ENCODE measurements around the gene VPS13D.
"Not testable (repeated sequence)": the region's sequence is repeated elsewhere in the genome, so short reads cannot be mapped to it uniquely, and the experiment has no call there.

Gene VPS13D

DNA sequence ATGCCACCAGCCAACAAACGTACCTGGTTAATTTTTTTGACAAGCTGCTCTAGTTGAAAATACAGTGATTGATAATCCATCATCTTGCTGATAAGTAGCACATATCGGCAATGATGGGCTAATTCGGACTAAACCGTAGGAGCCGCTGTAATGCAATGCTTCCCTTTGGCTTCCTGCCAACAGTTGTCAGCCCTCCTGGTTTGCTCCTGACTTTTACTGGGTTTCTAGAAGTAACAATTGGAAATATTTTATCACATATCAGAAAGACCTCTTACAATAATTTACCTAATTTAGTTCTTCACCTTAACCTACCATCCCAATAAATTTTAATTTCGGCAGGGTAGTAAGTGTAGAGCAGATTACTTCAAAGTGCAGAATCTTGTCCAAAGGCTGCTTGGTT, 239.7 kb downstream of the VPS13D start:
- no peak for DNase-seq (ENCODE audit: low spot score)

GRCh38 chr1:12469990-12470389, 240.2 kb downstream of the VPS13D start:
- DNase-seq (ENCODE audit: low spot score): no peak

DNA sequence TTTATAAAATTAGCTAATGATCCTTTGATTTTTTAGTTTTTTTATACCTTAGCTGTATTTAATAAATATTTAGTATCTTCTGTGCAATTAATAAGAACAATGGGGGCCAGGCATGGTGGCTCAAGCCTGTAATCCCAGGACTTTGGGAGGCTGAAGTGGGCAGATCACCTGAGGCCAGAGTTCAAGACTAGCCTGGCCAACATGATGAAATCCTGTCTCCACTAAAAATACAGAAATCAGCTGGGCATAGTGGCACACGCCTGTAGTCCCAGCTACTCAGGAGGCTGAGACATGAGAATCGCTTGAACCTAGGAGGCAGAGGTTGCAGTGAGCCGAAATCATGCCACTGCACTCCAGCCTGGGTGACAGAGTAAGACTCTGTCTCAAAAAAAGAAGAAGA, 241.1 kb downstream of the VPS13D start:
- DNase-seq (ENCODE audit: low spot score): not testable (repeated sequence)

- no peak for DNase-seq (ENCODE audit: low spot score)
Measured at GRCh38 chr1:12472156-12472797, 242.4 kb downstream of the VPS13D start.

GRCh38 chr1:12472798-12473551, 243.1 kb downstream of the VPS13D start:
- no peak for DNase-seq (ENCODE audit: low spot score)

DNA sequence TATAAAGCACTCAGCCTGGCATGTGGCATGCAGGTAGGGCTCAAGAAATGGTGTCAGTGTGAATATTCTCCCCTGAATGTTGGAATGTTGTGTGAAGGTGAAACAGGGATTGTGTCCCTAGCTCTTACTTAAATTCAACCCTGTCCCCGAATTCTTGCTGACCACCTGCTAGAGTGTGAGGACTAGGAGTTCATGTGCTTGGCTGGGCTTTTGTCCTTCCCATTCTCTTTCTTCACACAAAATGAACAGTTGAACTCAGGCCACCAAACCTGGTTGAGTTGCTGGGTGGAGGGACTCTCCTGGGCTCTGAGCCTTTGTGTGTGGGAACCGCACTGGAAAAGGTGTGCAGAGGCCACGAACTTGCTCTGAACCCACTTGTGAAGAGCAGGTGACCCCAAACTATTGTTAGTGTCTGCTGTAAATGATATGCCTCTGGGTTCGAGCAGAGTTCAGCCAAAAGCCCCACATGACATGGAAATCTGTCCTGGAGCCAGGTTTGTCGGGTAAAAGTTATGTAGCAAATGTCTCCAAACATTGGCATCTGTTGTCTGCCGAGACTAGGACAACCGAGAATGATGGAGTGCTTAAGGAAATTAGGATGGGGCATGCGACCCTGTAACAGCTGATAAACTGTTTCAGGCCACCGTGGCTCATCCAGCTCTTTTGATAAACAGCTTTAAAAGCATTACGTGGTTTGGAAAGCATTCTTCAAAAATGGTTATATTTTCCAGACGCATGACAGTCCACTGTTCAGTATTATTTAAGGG, 243.9 kb downstream of the VPS13D start:
- DNase-seq (ENCODE audit: low spot score): no peak

GRCh38 chr1:12475101-12475500, 245.3 kb downstream of the VPS13D start:
- DNase-seq (ENCODE audit: low spot score): no peak

GRCh38 chr1:12475530-12475934, 245.7 kb downstream of the VPS13D start:
- DNase-seq (ENCODE audit: low spot score): no peak

- DNase-seq (ENCODE audit: low spot score): no peak
Measured at GRCh38 chr1:12475947-12476346, 246.1 kb downstream of the VPS13D start.

DNA sequence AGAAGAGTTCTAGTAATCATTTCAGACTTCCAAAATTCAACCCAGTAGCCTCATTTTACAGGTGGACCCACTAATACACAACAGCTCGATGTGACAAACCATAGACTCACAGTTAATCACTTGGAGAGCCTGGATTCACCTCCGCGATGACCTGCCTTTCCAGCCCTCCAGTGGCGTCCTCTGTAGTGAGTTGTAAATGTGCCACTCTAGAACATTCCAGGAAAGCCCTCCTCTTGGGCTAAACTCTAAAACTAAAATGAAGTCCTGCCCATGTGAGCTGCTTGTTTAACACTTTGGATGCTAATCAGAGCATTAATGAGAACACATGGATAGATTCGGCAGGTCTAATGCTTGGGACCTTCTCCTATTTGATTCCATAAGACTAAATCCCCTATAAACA, 247.5 kb downstream of the VPS13D start:
- DNase-seq (ENCODE audit: low spot score): no peak

DNA sequence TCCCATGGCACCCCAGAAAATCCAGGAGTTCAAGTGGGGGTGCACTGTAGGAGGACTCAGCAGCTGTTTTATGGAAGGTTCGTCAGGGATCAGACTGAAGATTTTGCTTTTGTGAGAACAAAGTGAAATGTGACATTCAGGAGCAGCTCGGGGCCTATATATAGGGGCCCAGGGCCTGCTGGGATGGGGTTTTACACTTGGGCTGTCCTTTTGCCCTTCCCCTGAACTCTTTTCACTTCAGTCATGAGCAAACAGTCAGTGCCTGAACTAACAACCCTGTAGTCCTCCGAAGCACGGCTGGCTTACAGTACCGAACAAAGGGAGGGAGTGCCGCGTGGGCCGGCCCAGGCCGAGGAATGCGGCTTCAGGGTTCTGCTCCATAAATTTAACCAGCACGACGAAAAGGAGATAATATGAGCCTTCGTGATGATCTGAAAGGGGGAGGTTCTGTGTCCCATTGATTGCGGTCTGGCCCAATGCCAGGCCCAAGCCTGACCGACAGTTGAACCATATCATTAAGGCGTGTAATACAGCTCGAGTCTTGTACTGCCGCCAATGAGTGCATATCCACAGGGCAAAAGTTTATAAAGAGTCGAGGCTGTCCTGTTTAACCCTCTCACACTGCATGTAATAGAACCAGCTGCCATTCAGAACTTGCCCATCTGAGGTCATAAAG, 248.2 kb downstream of the VPS13D start:
- DNase-seq (ENCODE audit: low spot score): peak; percentile 51

DNA sequence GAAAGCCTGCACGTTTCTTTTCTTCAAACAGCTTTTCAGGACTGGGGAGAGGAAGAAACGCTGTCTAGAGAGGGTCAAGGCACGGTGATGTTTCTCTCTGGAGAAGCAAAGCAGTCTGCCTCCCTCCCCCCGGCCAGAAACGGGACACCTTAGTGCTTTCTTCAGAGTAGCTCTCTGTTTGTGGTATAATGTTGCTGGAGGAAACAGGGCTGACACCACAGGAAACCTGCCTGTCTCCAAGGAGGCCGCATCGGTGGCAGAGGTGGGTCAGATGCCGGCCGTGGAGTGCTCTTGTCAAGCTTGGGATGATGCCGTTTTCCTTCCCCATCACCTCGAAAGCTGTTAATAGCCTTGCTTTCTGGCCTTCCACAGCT, 248.8 kb downstream of the VPS13D start:
- no peak for DNase-seq (ENCODE audit: low spot score)

DNA sequence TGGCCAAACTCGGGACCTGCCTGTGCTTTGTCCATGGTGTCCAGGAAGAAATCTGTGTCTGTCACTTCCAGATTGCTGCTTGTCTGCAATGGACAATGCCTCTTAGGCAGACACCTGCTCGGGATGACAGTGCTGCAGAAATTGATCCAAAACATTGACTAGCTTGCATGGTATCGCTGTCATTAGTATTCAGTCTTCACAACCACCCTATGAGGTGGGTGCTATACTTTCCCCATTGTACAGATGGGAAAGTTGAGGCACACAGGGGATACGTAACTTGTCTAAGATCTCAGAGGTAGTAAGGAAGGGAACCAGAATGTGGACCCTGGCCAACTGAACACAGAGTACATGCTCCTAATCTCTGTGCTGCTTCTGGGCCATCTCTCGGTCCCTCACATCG, 249.5 kb downstream of the VPS13D start:
- no peak for DNase-seq (ENCODE audit: low spot score)

DNA sequence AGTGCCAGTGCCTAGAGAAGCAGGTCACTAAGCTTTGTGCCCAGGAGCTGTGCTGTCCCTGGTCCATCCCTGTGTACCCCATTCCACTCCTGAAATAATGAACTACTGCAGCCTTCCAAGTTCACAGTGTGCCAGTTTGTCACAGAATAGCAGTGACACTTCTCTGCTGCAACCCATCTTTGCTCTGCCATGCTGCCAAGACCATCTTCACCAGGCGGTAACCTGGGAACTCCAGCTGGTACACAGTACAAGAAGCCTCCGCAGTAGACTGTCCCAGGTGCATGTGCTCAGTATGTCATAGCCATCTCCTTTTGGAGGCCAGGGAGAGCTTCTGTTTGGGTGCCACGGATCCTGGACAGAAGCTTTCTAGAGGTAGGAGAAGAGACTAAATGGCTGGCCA, 250.2 kb downstream of the VPS13D start:
- no peak for DNase-seq (ENCODE audit: low spot score)

- DNase-seq (ENCODE audit: low spot score): no peak
Measured at GRCh38 chr1:12480748-12481362, 251.0 kb downstream of the VPS13D start.

DNA sequence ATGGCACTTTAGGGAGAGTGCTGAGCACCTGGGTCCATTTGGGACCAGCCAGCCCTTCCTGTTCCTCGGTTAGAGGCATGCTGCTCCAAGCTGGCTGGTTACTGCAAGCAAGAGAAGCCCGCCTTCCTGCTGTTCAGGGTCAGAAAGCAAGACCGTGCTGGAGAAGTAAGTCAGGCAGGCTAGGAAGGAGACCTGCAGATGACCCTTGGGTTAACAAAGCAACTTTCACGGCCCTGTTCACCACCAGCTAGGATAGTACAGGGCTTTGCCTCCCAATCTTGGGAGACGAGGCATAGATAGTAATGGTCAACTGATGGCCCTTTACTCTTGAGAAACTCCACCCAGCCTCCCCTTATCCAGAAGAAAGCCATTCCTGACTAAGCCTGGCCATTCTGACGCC, 252.1 kb downstream of the VPS13D start:
- DNase-seq (ENCODE audit: low spot score): no peak

- no peak for DNase-seq (ENCODE audit: low spot score)
Measured at GRCh38 chr1:12482988-12483387, 253.2 kb downstream of the VPS13D start.

DNA sequence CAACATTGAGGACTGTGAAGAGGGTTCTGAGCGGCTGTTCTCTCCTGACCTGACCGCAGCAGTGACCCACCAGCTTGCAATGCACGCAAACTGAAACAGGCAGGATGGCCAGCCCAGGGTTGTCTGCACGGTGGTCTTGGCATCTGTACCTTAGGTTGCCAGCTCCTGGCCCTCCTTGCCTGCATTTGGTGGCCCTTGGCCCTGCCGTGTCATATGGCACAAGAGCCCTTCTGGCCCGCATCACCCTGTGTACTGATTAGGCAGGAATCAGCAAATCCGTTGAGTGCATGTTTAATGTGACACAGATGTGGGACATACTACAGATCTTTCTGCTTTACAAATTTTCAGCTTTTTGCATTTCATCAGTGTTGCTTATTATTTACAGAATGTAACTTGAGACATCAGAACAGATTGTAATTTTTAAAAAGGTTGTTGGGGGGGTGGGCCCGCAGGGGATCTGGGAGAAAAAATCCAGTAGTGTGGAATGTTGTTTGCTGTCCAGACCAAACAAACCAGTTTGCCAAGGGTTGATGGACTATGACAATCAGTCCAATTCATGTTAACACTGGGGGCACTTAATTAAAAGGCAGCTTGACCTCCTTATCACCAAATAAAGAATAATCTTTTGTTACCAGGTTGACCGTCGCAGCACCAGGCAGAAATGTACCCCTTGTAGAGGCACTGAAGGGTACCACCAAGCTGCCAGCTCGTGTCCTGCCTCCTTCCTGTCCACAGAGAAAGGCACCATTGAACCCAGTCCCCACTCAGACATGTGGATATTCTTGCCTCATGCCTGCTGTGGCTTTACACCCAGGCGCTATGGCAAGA, 255.6 kb downstream of the VPS13D start:
- DNase-seq (ENCODE audit: low spot score): no peak

DNA sequence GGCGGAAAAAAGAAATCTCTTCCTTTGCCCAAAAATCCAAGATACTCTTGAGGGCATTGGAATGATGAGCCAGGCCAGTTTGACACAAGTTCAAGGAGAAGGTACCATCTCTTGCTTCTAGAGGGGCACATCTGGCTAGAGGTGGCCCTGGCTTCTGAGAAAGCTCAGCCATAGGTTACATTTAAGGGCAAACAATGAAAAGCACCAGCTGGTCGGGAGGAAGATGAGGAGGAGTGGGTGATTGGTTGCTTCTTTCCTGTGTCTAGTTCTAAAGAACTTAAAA, 256.2 kb downstream of the VPS13D start:
- DNase-seq (ENCODE audit: low spot score): no peak

DNA sequence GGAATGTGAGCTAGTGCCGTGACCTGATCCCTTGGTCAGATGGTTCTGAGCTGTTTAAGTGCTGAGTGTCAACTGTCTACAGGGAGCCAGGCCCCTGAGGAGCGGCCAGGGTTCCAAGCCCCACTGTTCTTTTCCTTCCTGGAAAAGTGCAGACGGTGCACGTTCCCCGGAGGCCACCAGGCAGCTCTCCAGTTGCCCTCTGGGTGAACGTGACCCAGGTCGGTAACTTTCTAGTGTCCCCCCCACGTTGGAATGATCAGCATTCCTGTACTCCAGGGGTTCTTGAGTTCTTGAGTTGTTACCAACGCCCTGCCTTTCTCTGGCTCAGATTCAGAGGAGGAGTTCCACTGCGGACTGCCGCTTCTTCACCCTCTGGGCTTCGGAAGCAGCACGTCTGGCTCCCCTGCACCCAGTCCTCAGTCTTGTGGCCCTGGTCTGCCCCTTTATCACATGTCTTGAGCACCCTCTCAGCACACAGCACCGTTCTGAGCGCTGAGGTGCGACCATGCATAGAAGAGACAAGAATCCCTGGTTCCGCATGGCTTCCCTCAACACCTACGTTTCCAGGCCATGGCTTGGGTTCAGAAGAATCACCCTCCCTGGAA, 256.7 kb downstream of the VPS13D start:
- no peak for DNase-seq (ENCODE audit: low spot score)

DNA sequence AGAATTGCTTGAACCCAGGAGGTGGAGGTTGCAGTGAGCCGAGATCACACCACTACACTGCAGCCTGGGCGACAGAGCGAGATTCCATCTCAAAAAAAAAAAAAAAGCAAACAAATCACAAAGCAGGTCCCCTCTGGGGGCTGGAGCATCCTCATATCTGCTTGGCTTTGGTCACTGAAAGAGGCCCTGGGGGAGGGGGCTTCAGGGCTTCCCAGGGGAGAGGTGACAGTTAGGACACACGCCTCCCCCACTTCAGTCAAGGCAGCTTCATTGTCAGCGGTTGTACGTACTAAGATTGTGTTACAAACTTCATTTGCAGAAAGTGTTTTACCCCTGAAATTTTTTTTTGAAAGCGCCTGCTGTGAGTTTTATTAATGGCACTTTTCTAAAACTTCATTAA, 257.7 kb downstream of the VPS13D start:
- DNase-seq (ENCODE audit: low spot score): no peak

Measured in HuH-7.5 (cell line).